Panc1 (cell line): ENCODE measurements around the gene TULP1. TPM values are rescaled to one million over a fixed set of nuclear protein-coding genes. Genes with fewer than 3 reads are reported as not detected.

Source experiments
- ATAC-seq: fragments of 200-7000 bp; cut with Tn5 transposase; 2 replicates; pipeline ENCODE4 v1.9.1; 2020; ENCODE audit warnings: mild to moderate bottlenecking, moderate library complexity
- BruUV-seq: library from RNA; stranded (reverse); fragments of 400-500 nt; replicated peaks from 2 replicates; lab custom pipeline; 2021; lab: Mats Ljungman, UMichigan
- CTCF ChIA-PET: fragments of 300-600 bp; sonication (Branson Sonifier 250); formaldehyde crosslinking; loops from one replicate; lab custom pipeline; 2022; ENCODE audit warnings: antibody characterized with exemption; lab: Charles Lee
- POLR2A ChIA-PET: fragments of 300-600 bp; sonication (Branson Sonifier 250); formaldehyde crosslinking; loops from one replicate; lab custom pipeline; 2022; ENCODE audit warnings: antibody characterized with exemption; lab: Charles Lee
- DNase-seq: peaks from one replicate; pipeline ENCODE4 v3.0.0-alpha.2; 2010; ENCODE audit warnings: low read depth, low spot score
- H3K27ac ChIP-seq: 2 replicates; pipeline ENCODE4 v1.5.1; 2011; ENCODE audit warnings: mild to moderate bottlenecking, low read length, inconsistent platforms
- H3K27me3 ChIP-seq: fragments of 200-500 bp; sonication (Bioruptor generic); 2 replicates; pipeline ENCODE4 v1.6.0; 2014; ENCODE audit warnings: low read length, inconsistent platforms; ENCODE audit not compliant: control insufficient read depth, insufficient read depth
- H3K36me3 ChIP-seq: fragments of 200-500 bp; sonication (Bioruptor generic); 2 replicates; pipeline ENCODE4 v1.5.1; 2014; ENCODE audit warnings: inconsistent platforms, mild to moderate bottlenecking, low read length, moderate library complexity; ENCODE audit not compliant: control insufficient read depth, insufficient read depth
- H3K4me1 ChIP-seq: 2 replicates; pipeline ENCODE4 v1.5.1; 2011; ENCODE audit warnings: inconsistent platforms, mild to moderate bottlenecking, low read length, moderate library complexity; ENCODE audit not compliant: control insufficient read depth, insufficient read depth
- H3K4me3 ChIP-seq, 2 experiments: 2 replicates each; pipeline ENCODE4 v1.5.1; 2011 to 2012; ENCODE audit warnings: low read depth in 2 of 2, low read length in 2 of 2, mild to moderate bottlenecking in 2 of 2, inconsistent platforms in 1 of 2, moderate library complexity in 1 of 2
- H3K9me3 ChIP-seq: fragments of 200-500 bp; sonication (Bioruptor generic); 2 replicates; pipeline ENCODE4 v1.5.1; 2014; ENCODE audit warnings: low read depth, mild to moderate bottlenecking, inconsistent platforms, low read length, moderate library complexity; ENCODE audit not compliant: control insufficient read depth, insufficient read depth
- POLR2AphosphoS5 ChIP-seq: IDR thresholded peaks from 2 replicates; pipeline ENCODE4 v1.6.1; 2012; ENCODE audit warnings: mild to moderate bottlenecking, low read depth, low read length, moderate library complexity
- SIN3A ChIP-seq: IDR thresholded peaks from 2 replicates; pipeline ENCODE4 v1.6.1; 2012; ENCODE audit warnings: low read depth, mild to moderate bottlenecking, low read length, moderate library complexity, borderline replicate concordance; ENCODE audit not compliant: insufficient read depth
- TCF7L2 ChIP-seq: IDR thresholded peaks from 2 replicates; pipeline ENCODE4 v1.6.1; 2011; ENCODE audit warnings: mild to moderate bottlenecking, low read depth, low read length, inconsistent platforms
- in situ Hi-C: cut with HindIII; loops from 2 replicates; pipeline ENCODE4 v1.10.0; 2016; ENCODE audit warnings: low sequenced_read_pairs, low pct_unique_long_range_greater_than_20kb
- intact Hi-C: fragments of 100-400 bp; cut with micrococcal nuclease; formaldehyde crosslinking; loops from one replicate; pipeline ENCODE4 v1.10.0; 2022; ENCODE audit not compliant: unreplicated experiment
- total RNA-seq: library from RNA; stranded (reverse); gene quantifications from one replicate; pipeline ENCODE4 v1.2.1, GENCODE V29; 2021; ENCODE audit not compliant: unreplicated experiment
- TF ChIP-seq, protein P1 (sequence below): fragments of 450-650 bp; IDR thresholded peaks from 2 replicates; pipeline ENCODE4 v1.5.1; 2017; ENCODE audit warnings: mild to moderate bottlenecking
- TF ChIP-seq, protein P2 (sequence below), 2 experiments: IDR thresholded peaks; 2 replicates each; pipeline ENCODE4 v1.6.1; 2011 to 2012; ENCODE audit warnings: low read depth in 2 of 2, control low read depth in 1 of 2, low read length in 1 of 2, mild to moderate bottlenecking in 1 of 2, moderate library complexity in 1 of 2; ENCODE audit not compliant: insufficient read depth in 1 of 2

The TULP1 gene
- total RNA-seq, 1 experiment from 2014 or later: not detected

DNA sequence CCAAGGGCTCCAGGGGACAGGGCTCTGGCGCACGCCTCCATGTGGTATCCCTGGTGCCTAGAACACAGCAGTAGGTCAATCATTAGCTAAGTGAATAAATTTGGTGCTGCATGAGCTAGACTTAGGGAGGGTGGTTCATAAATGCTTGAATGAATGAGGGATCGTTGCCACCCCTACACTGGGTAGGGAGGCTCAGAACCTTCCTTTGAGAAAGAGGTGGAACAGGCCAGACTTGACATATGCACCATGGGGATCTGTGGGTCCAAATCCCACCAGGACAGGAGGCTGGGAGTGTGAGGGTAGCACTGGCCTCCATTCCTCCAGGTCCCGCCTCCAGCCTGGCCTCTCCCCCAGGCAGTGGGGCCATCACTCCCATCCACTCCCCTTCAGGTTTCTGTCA is 29.6 kb downstream of the TULP1 start:
- in situ Hi-C loops: no loop called here
- intact Hi-C loops: no loop called here
- Histone ChIP-seq H3K4me1 (peaks cover 11% of the 10 kb centered on the region), H3K9me3 (no peaks in the 10 kb centered on the region), H3K4me3 (no peak overlapping the region), H3K27me3 (no peaks in the 10 kb centered on the region), H3K27ac (no peak overlapping the region), H3K36me3 (no peaks in the 10 kb centered on the region)
- CTCF ChIA-PET: no interaction called here
- POLR2A ChIA-PET: no interaction called here
- TSS peak; percentile 30 for BruUV-seq
- ATAC-seq (no peak), DNase-seq (no peak)
- TF ChIP-seq, protein P1, sequence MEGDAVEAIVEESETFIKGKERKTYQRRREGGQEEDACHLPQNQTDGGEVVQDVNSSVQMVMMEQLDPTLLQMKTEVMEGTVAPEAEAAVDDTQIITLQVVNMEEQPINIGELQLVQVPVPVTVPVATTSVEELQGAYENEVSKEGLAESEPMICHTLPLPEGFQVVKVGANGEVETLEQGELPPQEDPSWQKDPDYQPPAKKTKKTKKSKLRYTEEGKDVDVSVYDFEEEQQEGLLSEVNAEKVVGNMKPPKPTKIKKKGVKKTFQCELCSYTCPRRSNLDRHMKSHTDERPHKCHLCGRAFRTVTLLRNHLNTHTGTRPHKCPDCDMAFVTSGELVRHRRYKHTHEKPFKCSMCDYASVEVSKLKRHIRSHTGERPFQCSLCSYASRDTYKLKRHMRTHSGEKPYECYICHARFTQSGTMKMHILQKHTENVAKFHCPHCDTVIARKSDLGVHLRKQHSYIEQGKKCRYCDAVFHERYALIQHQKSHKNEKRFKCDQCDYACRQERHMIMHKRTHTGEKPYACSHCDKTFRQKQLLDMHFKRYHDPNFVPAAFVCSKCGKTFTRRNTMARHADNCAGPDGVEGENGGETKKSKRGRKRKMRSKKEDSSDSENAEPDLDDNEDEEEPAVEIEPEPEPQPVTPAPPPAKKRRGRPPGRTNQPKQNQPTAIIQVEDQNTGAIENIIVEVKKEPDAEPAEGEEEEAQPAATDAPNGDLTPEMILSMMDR: no peak
- TF ChIP-seq SIN3A (no peak), POLR2AphosphoS5 (no peak), TCF7L2 (no peak)
- TF ChIP-seq, protein P2, sequence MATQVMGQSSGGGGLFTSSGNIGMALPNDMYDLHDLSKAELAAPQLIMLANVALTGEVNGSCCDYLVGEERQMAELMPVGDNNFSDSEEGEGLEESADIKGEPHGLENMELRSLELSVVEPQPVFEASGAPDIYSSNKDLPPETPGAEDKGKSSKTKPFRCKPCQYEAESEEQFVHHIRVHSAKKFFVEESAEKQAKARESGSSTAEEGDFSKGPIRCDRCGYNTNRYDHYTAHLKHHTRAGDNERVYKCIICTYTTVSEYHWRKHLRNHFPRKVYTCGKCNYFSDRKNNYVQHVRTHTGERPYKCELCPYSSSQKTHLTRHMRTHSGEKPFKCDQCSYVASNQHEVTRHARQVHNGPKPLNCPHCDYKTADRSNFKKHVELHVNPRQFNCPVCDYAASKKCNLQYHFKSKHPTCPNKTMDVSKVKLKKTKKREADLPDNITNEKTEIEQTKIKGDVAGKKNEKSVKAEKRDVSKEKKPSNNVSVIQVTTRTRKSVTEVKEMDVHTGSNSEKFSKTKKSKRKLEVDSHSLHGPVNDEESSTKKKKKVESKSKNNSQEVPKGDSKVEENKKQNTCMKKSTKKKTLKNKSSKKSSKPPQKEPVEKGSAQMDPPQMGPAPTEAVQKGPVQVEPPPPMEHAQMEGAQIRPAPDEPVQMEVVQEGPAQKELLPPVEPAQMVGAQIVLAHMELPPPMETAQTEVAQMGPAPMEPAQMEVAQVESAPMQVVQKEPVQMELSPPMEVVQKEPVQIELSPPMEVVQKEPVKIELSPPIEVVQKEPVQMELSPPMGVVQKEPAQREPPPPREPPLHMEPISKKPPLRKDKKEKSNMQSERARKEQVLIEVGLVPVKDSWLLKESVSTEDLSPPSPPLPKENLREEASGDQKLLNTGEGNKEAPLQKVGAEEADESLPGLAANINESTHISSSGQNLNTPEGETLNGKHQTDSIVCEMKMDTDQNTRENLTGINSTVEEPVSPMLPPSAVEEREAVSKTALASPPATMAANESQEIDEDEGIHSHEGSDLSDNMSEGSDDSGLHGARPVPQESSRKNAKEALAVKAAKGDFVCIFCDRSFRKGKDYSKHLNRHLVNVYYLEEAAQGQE (IDR thresholded peaks at IDR 0.05; ENCODE audit: insufficient read depth in 1 of 2, low read depth in 2 of 2, low read length in 1 of 2): no peak

DNA sequence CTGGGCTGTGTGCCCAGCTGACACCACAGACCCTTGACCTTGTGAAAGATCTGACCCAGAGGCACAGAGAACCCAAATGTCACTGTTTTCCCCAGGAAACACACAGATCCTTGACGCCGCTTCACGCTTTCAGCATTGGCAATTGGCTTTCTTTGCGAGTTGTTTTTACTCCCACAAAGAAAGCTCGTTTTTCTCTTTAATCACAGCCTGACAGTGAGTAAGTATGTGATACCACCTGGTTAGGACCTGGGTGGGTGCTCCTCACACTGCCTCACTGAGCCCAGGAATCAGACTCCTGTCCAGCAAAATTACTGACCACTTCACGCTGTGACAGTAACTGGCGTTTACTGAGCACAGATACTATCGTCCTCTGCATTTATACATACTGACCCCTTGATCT is 31.5 kb downstream of the TULP1 start:
- TF ChIP-seq SIN3A (no peak), POLR2AphosphoS5 (no peak), TCF7L2 (no peak)
- TF ChIP-seq, protein P1: no peak
- TF ChIP-seq, protein P2 (IDR thresholded peaks at IDR 0.05; ENCODE audit: insufficient read depth in 1 of 2, low read depth in 2 of 2, low read length in 1 of 2): no peak
- ChIA-PET CTCF (no interaction called here), POLR2A (interaction anchor here (0.6 to 0.8 kb wide), 2 partner anchors 10 to 159 kb away, joined by 3 read pairs; no protein-coding TSS in a partner anchor)
- ATAC-seq (no peak), DNase-seq (no peak)
- no peaks in the 10 kb centered on the region for H3K36me3 ChIP-seq
- intact Hi-C loops (no loop called here), in situ Hi-C loops (no loop called here)
- BruUV-seq: no TSS peak
- H3K27ac ChIP-seq: no peak overlapping the region
- peaks cover 4% of the 10 kb centered on the region; the same call in 1 of the 2 replicates for H3K4me1 ChIP-seq
- no peaks in the 10 kb centered on the region for H3K9me3 ChIP-seq
- no peak overlapping the region for H3K4me3 ChIP-seq
- H3K27me3 ChIP-seq: no peaks in the 10 kb centered on the region
